Left forelimb (tissue), 1 donor: ENCODE data around the gene DNAJB8.

Source experiments
- DNase-seq: peaks from one replicate; pipeline ENCODE4 v3.0.0-alpha.2; 2018; ENCODE audit warnings: low spot score

Gene DNAJB8

GRCh38 chr3:128466840-128467541 is at the start of gene DNAJB8:
Gene DNAJB8, minus strand, starts transcription at chr3:128466890. Its CDS starts 3,645 bp downstream, at chr3:128463245.
- no peak for DNase-seq

DNA sequence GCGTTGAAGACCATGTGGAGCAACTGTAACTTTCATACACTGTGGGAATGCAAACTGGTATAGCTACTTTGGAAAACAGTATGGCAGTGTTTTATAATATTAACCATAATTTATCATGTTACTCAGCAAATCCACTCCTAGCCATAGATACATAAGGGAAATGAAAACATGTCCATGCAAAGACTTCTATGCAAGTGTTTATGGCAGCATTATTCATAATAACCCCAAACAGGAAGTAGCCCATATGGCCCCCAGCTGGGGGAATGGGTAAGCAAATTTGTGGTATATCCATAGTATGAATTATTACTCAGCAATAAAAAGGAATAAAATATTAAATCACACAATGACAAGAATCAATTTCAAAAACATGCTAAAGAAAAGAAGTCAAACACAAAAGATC is 49.3 kb upstream of the DNAJB8 start:
- no peak for DNase-seq

DNA sequence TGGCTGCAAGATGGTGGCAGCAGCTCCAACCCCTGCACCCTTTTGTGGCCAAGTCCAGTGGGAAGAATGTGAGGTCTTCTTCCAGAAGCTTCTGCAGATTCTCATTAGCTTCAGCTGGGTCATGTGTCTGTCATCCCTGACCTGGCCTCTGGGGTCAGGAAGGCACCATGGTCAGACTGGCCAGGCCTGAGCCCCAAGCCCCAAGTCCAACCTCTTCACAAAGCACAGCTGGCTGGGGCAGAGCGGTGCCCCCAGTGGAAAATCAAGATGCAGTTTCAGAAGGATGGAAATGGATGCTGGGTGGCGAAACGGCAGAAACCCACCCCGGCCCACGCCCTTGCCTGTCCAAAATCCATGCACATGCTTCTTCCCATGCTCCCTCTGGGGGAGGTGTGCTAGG is 42.2 kb upstream of the DNAJB8 start:
- DNase-seq = no peak

GRCh38 chr3:128506754-128507153 is 40.1 kb upstream of the DNAJB8 start:
- peak; percentile 14 for DNase-seq

GRCh38 chr3:128505771-128506170 is 39.1 kb upstream of the DNAJB8 start:
- DNase-seq = peak; percentile 11

DNA sequence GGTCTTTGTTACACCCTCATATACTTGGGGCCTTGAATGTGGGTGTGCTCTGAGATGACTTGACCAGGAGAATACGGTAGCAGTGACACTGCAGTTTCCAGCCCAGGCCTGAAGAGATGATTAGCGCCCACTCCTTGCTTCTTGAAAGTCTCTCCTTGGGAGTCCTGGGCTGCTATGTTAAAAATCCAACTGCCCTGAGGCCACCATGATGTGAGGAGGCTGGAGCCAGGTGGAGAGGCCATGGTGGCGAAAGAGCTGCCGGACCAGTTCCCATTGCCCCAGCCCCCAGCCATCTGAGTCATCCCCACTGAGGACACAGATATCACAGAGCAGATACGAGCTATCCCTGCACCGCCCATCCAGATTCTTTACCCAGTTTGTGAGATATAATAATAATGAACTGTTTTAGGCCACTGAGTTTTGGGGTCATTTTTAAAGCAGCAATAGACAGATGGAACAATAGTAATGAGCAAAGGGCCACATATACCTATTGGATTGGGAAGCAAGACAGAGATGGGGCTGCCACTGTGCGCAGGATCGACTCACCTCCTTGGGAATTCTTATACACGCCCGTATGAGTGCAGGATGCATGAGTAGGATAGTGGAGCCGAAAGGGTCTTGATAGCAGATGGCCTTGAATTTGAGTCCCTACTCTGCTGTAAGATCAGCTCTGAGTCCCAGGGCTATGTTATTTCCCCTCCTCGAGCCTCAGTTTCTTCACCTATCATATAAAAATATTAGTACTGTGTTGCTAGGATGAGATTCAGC is 38.5 kb upstream of the DNAJB8 start:
- DNase-seq = no peak

DNA sequence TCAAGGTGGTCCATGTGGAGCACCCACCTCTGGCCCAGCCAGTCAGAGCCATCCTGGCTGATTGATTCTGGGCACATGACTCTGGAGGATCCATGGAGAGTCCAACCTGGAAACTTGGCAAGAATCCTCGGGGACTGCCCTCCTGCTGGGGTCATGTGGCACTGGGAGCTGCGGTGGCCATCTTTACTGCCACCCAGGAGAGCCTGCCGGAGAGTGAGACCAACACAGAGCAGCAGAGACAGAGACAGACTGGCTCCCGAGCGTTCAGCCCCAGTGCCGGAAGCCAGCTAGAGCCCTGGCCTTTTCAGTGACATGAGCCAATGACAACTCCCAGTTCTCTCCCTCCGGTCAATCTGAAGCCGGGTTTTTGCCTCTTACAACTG is 37.8 kb upstream of the DNAJB8 start:
- peak; percentile 55 for DNase-seq

DNA sequence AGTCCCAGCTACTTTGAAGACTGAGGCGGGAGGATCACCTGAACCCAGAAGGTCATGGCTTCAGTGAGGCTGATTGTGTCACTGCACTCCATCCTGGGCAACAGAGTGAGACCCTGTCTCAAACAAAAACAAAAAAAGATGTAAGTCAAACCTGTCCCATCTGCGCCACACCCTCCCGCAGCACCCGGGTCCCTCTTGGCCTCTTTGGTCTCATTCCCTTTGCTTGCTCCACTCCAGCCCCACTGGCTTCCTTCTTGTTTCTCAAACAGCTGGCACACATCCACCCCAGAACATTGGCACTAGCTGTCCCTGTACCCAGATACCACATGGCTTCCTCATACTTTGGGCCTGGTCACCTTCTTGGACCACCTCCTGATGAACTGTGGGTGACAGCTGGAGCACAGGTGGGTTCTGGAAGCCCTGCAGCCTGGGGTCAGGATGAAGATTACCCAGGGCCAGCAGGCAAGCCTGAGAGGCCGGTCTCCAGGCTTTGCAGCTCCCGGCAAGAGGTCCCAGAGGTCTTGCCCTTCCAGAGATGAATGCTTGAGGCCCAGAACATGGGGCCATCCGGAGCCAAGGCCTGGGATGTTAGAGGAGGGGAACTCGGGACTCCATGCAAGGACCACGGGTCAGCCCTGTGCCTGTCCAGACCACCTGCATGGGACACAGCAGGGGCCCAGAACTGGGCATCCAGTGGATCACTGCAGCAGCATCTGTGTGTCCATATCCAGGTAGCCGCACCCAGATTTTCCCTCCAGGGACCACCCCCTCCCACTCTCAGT is 37.3 kb upstream of the DNAJB8 start:
- DNase-seq = peak; percentile 22

- DNase-seq = peak; percentile 60
These were observed 36.5 kb upstream of the DNAJB8 start for GRCh38 chr3:128503164-128503651.

DNA sequence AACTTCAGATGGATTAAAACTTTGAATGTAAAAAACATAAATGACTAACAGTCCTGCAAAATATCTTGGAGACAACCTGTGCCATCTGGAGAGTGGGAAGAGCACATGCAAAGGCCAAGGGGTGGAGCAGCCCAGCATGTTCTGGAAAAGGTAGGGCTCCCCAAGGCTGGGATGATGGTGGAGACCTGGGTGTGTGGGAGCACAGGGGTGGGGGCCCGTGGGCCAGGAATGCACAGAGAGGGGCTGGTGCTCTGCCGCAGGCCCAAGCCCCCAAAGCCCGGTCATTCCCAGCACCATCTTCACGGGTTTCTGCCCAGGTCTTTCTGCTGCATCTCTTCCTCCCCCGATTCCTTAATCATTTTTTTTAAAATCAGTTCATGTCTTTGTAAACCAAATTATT is 36.0 kb upstream of the DNAJB8 start:
- DNase-seq = peak; percentile 22

- DNase-seq = peak; percentile 5
These were observed 34.7 kb upstream of the DNAJB8 start for GRCh38 chr3:128501431-128501830.

GRCh38 chr3:128500556-128500955 is 33.9 kb upstream of the DNAJB8 start:
- DNase-seq = no peak

DNA sequence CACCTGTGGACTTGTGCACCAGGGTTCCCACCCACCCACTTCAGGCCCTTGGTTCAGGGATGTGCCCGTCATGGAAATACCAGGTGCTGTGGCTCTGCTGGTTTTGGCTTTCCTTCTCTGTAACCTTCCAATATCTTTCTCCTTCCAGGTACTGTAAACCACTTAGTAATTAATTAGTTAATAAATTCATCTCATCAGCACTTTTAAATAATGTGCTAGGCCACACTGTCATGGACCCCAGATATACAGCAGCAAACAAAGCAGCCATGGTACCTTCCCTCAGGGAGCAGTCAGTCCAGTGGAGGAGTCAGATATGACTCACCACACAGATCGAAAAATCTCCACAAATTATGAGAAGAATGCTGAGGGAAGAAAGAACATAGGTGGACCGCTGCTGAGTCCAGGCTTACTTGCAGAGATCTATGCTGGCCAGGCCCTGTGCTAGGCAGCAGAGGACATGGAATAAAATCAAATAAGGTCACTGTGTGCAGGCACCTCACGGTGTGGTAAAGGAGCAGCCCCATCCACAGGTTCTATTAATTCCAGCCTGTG is 33.1 kb upstream of the DNAJB8 start:
- peak; percentile 20 for DNase-seq

DNA sequence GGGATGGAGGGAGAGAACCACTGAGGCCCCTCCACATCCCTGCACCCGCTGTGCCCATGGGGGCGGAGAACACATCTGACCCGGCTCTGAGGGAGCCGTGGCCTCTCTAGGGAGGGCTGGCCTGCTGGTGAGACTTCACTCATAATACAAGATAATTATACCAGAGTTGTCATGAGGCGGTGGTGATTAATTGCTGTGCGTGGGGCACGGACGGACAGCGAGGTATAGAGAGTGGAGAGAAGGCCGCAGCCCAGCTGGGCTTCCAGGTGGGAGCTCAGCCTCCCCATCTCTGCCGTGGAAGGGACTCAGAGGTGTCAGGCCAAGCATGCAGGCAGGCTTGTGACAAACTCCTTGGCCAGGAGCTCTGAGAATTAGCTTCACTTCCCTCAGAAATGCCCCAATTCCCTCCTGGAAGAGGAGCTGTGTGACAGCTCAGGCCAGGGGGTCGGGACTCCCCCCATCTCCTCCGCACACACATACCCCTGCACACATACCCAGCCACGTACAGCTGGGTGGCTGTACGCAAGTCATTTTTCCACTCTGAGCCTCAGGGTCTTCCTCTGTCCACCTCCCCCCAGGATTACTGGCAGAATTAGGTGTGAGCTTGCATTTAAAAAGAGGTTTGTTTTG is 32.3 kb upstream of the DNAJB8 start:
- DNase-seq = peak; percentile 44

DNA sequence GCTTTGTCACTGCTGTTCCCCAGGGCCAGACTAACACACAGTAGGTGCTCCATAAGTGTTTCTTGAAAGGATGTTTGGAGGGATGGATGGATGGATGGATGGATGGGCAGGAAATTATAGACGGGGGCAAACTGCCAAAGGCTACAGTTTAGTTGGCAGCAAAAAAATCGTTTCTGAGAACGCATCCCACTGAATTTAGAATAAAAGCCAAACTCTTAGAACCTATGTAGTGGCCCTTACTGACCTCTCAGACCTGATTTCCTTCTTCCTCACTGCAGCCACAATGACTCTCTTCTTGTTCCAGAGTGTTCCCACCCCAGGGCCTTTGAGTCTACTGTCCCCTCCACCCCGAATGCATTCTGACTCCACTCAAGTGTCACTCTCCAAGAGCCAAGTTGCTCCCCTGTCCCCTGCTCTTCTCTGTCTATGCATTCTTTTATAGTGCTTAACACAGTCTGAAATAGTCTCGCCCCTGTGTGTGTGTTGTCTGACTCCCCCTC is 31.5 kb upstream of the DNAJB8 start:
- DNase-seq = peak; percentile 46

- peak; percentile 86 for DNase-seq
These were observed 30.8 kb upstream of the DNAJB8 start for GRCh38 chr3:128497305-128498126.

- peak; percentile 68 for DNase-seq
These were observed 30.1 kb upstream of the DNAJB8 start for GRCh38 chr3:128496602-128497304.

DNA sequence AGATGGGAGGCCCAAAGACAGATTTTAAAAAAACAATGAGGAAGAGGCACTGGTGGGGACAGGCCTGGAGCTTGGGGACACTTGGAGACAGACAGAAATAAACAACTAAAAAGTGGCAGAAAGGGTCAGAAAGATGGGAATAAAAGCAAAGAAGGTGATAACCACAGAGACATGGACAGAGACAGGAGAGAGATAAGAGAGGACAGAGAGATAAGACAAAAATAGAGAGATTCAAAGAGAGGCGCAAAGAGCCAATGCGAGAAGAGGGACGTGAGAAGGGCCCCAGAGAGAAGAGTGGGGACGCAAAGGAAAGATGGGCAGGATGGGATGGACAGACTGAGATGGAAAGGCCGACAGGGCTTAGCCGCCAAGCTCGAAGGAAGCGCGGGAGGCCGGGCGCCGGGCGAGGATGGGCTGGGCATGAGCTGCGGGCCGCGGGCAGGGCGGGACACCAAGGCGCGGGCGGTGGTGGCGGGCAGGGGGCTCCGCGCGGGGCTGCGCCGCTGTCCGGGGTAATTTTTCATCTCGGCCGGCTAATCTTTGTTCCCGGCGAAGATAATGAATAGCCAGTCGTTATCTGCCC is 29.4 kb upstream of the DNAJB8 start:
- peak; percentile 53 for DNase-seq

GRCh38 chr3:128495435-128495970 is 28.8 kb upstream of the DNAJB8 start:
- DNase-seq = peak; percentile 44

GRCh38 chr3:128494367-128494650 is 27.6 kb upstream of the DNAJB8 start:
- DNase-seq = peak; percentile 23
